ENCODE measurements around the gene MRPS11. TPM values are rescaled to one million over a fixed set of nuclear protein-coding genes. Genes with fewer than 3 reads are reported as not detected.
A peak's percentile ranks its signal among the peaks of the same experiment; 100 is the strongest.

The MRPS11 gene
- polyA plus RNA-seq, 1 donor from 2014 or later: 57.5 TPM

DNA sequence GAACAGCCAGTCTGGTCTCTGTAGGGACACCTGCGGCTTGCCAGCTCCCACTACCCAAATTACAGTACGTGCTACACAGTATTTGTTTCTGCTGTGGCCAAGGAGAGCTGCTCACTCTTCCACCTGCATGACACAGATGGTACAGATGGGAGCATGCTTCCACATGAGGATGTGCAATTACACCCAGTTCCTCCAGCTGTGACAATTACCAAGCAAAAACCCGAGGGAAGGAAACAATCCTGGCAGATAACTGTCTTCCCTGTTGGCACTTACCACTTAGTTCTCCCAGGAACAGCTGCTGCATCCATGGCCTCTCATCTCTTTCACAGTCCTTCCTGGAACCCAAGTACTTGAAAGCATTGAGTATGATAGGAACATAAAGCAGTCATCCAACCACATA, 44.6 kb downstream of the MRPS11 start:
- H4K20me1 ChIP-seq (ENCODE audit: insufficient read depth): no peaks in the 10 kb centered on the region
- TF ChIP-seq SMC3 (conservative IDR thresholded peaks at IDR 0.05; ENCODE audit: poor library complexity): no peak
- TF ChIP-seq, protein P1, sequence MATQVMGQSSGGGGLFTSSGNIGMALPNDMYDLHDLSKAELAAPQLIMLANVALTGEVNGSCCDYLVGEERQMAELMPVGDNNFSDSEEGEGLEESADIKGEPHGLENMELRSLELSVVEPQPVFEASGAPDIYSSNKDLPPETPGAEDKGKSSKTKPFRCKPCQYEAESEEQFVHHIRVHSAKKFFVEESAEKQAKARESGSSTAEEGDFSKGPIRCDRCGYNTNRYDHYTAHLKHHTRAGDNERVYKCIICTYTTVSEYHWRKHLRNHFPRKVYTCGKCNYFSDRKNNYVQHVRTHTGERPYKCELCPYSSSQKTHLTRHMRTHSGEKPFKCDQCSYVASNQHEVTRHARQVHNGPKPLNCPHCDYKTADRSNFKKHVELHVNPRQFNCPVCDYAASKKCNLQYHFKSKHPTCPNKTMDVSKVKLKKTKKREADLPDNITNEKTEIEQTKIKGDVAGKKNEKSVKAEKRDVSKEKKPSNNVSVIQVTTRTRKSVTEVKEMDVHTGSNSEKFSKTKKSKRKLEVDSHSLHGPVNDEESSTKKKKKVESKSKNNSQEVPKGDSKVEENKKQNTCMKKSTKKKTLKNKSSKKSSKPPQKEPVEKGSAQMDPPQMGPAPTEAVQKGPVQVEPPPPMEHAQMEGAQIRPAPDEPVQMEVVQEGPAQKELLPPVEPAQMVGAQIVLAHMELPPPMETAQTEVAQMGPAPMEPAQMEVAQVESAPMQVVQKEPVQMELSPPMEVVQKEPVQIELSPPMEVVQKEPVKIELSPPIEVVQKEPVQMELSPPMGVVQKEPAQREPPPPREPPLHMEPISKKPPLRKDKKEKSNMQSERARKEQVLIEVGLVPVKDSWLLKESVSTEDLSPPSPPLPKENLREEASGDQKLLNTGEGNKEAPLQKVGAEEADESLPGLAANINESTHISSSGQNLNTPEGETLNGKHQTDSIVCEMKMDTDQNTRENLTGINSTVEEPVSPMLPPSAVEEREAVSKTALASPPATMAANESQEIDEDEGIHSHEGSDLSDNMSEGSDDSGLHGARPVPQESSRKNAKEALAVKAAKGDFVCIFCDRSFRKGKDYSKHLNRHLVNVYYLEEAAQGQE (IDR thresholded peaks at IDR 0.05; ENCODE audit: borderline replicate concordance): peak; percentile 84
- H3K27ac ChIP-seq (ENCODE audit: low read length): no peak overlapping the region
- no peaks in the 10 kb centered on the region for H3K79me2 ChIP-seq (replicated peaks; ENCODE audit: insufficient read depth, low read length)
- H3K9me2 ChIP-seq (ENCODE audit: insufficient read depth, low read length): no peaks in the 10 kb centered on the region
- no peak overlapping the region for H3K4me3 ChIP-seq (ENCODE audit: low read length)
- H3K9ac ChIP-seq (ENCODE audit: low read length): no peak overlapping the region
- H3K27me3 ChIP-seq (ENCODE audit: insufficient read depth, low read depth, low read length): no peaks in the 10 kb centered on the region
- H2AFZ ChIP-seq (ENCODE audit: low read depth, low read length): no peak overlapping the region
- no peak overlapping the region for H3K4me2 ChIP-seq (ENCODE audit: low read length)
- no peaks in the 10 kb centered on the region for H3K9me3 ChIP-seq (ENCODE audit: low read length)
- no peaks in the 10 kb centered on the region for H3K36me3 ChIP-seq (ENCODE audit: insufficient read depth, low read length)
- no peaks in the 10 kb centered on the region for H3F3A ChIP-seq (ENCODE audit: insufficient read depth, low read length, poor library complexity, severe bottlenecking)

DNA sequence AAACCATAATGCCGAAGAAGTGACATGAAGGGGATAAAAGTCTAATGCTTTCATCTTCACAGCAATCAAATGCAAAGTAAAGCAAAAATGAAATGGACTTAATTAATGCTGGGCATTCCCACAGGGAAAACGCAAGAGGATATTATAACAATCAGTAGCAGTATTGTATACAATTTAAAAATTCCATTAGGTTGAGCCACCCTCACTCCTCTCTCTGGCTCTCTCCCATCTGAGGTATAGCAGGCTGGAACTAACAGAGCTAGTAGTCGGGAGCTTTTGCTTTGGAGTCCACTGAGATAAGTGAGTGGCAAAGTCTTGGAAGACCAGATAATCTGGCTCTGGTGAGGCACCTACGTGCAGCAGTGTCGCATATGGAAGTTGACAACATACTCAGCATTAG, 45.1 kb downstream of the MRPS11 start:
- no peaks in the 10 kb centered on the region for H3K9me3 ChIP-seq (ENCODE audit: low read length)
- TF ChIP-seq RAD21 (conservative IDR thresholded peaks at IDR 0.05): no peak
- TF ChIP-seq, protein P2, sequence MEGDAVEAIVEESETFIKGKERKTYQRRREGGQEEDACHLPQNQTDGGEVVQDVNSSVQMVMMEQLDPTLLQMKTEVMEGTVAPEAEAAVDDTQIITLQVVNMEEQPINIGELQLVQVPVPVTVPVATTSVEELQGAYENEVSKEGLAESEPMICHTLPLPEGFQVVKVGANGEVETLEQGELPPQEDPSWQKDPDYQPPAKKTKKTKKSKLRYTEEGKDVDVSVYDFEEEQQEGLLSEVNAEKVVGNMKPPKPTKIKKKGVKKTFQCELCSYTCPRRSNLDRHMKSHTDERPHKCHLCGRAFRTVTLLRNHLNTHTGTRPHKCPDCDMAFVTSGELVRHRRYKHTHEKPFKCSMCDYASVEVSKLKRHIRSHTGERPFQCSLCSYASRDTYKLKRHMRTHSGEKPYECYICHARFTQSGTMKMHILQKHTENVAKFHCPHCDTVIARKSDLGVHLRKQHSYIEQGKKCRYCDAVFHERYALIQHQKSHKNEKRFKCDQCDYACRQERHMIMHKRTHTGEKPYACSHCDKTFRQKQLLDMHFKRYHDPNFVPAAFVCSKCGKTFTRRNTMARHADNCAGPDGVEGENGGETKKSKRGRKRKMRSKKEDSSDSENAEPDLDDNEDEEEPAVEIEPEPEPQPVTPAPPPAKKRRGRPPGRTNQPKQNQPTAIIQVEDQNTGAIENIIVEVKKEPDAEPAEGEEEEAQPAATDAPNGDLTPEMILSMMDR (IDR thresholded peaks at IDR 0.05; ENCODE audit: poor library complexity, severe bottlenecking): no peak
- H3K36me3 ChIP-seq (ENCODE audit: insufficient read depth, low read length): no peaks in the 10 kb centered on the region
- no peak overlapping the region for H2AFZ ChIP-seq (ENCODE audit: low read depth, low read length)
- H3K27ac ChIP-seq (ENCODE audit: low read length): no peak overlapping the region
- no peaks in the 10 kb centered on the region for H3F3A ChIP-seq (ENCODE audit: insufficient read depth, low read length, poor library complexity, severe bottlenecking)
- no peak overlapping the region for H3K4me3 ChIP-seq (ENCODE audit: low read length)
- no peak overlapping the region for H3K9ac ChIP-seq (ENCODE audit: low read length)
- H3K4me2 ChIP-seq (ENCODE audit: low read length): no peak overlapping the region
- H3K9me2 ChIP-seq (ENCODE audit: insufficient read depth, low read length): no peaks in the 10 kb centered on the region
- no peaks in the 10 kb centered on the region for H3K79me2 ChIP-seq (replicated peaks; ENCODE audit: insufficient read depth, low read length)
- no peaks in the 10 kb centered on the region for H4K20me1 ChIP-seq (ENCODE audit: insufficient read depth)
- no peaks in the 10 kb centered on the region for H3K27me3 ChIP-seq (ENCODE audit: insufficient read depth, low read depth, low read length)

DNA sequence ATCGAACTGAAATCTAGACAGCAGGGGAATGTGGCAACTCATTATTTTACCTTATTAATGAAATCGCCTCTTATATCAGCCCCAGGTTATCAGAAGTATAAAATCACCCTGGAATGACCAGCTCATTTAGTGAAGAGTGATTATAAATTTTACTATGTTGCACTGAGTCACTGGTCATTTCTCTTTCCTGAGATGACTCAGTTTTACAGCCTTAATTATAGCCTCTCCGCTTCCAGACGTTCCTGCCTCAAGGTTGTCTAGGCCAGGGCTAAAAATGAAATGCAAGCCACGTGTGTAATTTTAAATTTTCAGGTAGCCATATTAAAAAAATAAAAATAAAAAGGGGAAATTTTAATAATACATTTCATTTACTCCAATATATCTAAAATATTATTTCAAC, 45.7 kb downstream of the MRPS11 start:
- no peaks in the 10 kb centered on the region for H3K9me2 ChIP-seq (ENCODE audit: insufficient read depth, low read length)
- H2AFZ ChIP-seq (ENCODE audit: low read depth, low read length): no peak overlapping the region
- no peak overlapping the region for H3K27ac ChIP-seq (ENCODE audit: low read length)
- H3K4me3 ChIP-seq (ENCODE audit: low read length): no peak overlapping the region
- no peaks in the 10 kb centered on the region for H3K36me3 ChIP-seq (ENCODE audit: insufficient read depth, low read length)
- no peaks in the 10 kb centered on the region for H3K9me3 ChIP-seq (ENCODE audit: low read length)
- H4K20me1 ChIP-seq (ENCODE audit: insufficient read depth): no peaks in the 10 kb centered on the region
- no peak overlapping the region for H3K9ac ChIP-seq (ENCODE audit: low read length)
- TF ChIP-seq MXI1 (conservative IDR thresholded peaks at IDR 0.05; ENCODE audit: poor library complexity, severe bottlenecking) (no peak), EZH2 (IDR thresholded peaks at IDR 0.05; ENCODE audit: borderline replicate concordance, insufficient read depth, low read length, poor library complexity, severe bottlenecking) (no peak), SMC3 (conservative IDR thresholded peaks at IDR 0.05; ENCODE audit: poor library complexity) (no peak), POLR2AphosphoS5 (IDR thresholded peaks at IDR 0.05) (no peak), TAF1 (IDR thresholded peaks at IDR 0.05; ENCODE audit: low read depth) (no peak), RAD21 (conservative IDR thresholded peaks at IDR 0.05) (no peak), EP300 (conservative IDR thresholded peaks at IDR 0.05; ENCODE audit: poor library complexity, severe bottlenecking) (no peak)
- TF ChIP-seq, protein P1 (IDR thresholded peaks at IDR 0.05; ENCODE audit: borderline replicate concordance): no peak
- TF ChIP-seq, protein P2 (IDR thresholded peaks at IDR 0.05; ENCODE audit: poor library complexity, severe bottlenecking): no peak
- H3K79me2 ChIP-seq (replicated peaks; ENCODE audit: insufficient read depth, low read length): no peaks in the 10 kb centered on the region
- no peak overlapping the region for H3K4me2 ChIP-seq (ENCODE audit: low read length)
- no peaks in the 10 kb centered on the region for H3F3A ChIP-seq (ENCODE audit: insufficient read depth, low read length, poor library complexity, severe bottlenecking)
- no peaks in the 10 kb centered on the region for H3K27me3 ChIP-seq (ENCODE audit: insufficient read depth, low read depth, low read length)

Data from neural cell (in vitro differentiated cells).